Measurements from ENCODE around the gene DBI.

Gene DBI

DNA sequence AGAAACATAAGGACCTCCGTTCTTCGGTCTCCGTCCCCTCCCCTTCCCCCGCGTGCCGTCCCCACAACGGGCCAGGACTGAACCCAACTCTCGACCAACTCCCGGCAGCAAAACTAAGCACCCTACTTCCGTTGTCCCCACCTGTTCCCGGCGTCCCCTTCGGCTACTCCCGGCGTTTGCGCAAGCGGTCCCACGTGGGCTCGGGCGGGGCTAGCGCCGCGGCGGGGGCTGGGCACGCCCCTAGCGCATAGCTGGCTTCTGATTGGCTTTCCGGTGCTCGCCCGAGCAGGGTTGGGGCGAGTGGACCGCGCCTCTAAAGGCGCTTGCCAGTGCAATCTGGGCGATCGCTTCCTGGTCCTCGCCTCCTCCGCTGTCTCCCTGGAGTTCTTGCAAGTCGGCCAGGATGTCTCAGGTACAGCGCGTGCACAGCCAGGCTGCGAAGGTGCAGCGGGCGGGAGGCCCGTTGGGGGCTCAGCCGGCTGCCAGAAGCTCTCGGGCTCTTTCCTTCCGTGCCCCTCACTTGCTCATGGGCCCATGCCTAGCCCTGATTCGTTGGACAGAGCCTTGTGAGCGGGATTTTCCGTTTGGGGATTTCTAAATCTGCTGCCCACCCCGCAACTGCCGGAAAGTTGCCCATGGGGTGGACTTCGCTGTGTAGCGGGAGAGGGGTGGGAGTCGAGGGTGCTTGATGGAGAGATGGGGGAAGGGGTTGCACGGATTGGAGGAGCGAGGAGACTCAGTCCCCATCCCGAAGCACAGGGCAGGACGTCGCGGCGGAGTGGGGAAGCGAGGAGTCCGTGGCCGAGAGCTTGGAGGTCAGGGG lies at the start of gene DBI, which contains the start of gene C2orf76:
Gene DBI, plus strand, starts transcription at position 329 of the 823 bp plus-strand sequence. Its CDS starts 75 bp downstream, at position 404.
Gene C2orf76, minus strand, starts transcription at position 186 of the 823 bp plus-strand sequence. CDS start 26,875 bp downstream, outside the sequence.
- Histone ChIP-seq H3K4me1 (ENCODE audit: control insufficient read depth in 2 of 2, insufficient read depth in 2 of 2, low read length in 2 of 2) (peaks cover 20 to 31% of the 10 kb centered on the region in 2 donors), H3K9me3 (ENCODE audit: control insufficient read depth in 2 of 2, low read length in 2 of 2) (no peaks in the 10 kb centered on the region), H3K9ac (ENCODE audit: low read depth in 1 of 2, low read length in 2 of 2) (peak within 1 kb of the TSS; percentile 89 to 95), H3K27me3 (ENCODE audit: control insufficient read depth in 2 of 2, insufficient read depth in 2 of 2, low read length in 2 of 2) (no peaks in the 10 kb centered on the region), H3K27ac (ENCODE audit: low read depth in 2 of 2, low read length in 2 of 2) (peak within 1 kb of the TSS; percentile 90 to 93), H3K4me3 (ENCODE audit: low read length in 2 of 2) (peak within 1 kb of the TSS; percentile 93 to 99), H3K36me3 (ENCODE audit: control insufficient read depth in 2 of 2, insufficient read depth in 2 of 2, low read length in 2 of 2) (peaks cover 29 to 35% of the 10 kb centered on the region in 2 donors)

DNA sequence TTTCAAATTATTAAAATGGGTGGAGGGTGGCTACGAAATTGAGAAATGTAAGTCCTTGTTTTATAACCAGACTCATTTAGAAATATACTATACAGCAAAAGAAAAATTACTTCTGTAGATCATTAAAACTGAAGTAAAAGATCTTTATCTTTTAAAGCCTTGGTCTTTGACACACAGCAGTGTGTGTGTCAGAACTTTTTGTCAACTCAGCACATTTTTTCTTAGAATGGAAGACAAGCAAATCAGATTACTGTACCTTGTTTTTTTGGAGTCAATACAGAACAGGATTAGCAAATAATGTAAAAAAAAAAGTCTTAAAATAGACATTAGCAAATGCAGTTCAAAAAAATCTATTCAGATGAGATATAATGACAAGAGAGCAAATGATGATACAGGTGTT lies 49.2 kb upstream of the DBI start:
- Histone ChIP-seq H3K4me1 (ENCODE audit: control insufficient read depth in 2 of 2, insufficient read depth in 2 of 2, low read length in 2 of 2) (peaks cover 3 to 13% of the 10 kb centered on the region in 2 donors), H3K9me3 (ENCODE audit: control insufficient read depth in 2 of 2, low read length in 2 of 2) (no peaks in the 10 kb centered on the region), H3K4me3 (ENCODE audit: low read length in 2 of 2) (no peak overlapping the region), H3K9ac (ENCODE audit: low read depth in 1 of 2, low read length in 2 of 2) (no peak overlapping the region), H3K27me3 (ENCODE audit: control insufficient read depth in 2 of 2, insufficient read depth in 2 of 2, low read length in 2 of 2) (no peaks in the 10 kb centered on the region), H3K36me3 (ENCODE audit: control insufficient read depth in 2 of 2, insufficient read depth in 2 of 2, low read length in 2 of 2) (no peaks in the 10 kb centered on the region), H3K27ac (ENCODE audit: low read depth in 2 of 2, low read length in 2 of 2) (no peak overlapping the region)

DNA sequence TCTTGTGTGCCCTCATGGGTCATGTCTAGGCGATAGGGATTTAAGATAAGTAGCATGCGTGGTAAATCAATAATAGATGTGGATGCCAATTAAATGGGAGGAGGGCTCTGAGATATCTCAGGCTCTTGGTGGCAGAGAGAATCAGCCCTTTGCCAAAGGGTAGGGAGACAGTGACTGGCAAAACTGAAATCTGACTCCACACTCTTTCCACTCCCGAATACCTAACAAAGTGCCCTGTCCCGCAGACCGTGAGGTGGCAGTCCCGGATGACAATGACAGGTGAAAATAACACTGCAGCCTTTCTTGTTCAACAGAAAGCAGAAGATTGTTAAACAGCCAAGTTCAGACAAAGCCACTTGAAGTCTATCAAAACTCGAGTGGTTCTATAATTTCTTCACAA lies 47.2 kb upstream of the DBI start:
- Histone ChIP-seq H3K36me3 (ENCODE audit: control insufficient read depth in 2 of 2, insufficient read depth in 2 of 2, low read length in 2 of 2) (no peaks in the 10 kb centered on the region), H3K27ac (ENCODE audit: low read depth in 2 of 2, low read length in 2 of 2) (no peak overlapping the region), H3K4me1 (ENCODE audit: control insufficient read depth in 2 of 2, insufficient read depth in 2 of 2, low read length in 2 of 2) (peaks cover 0 to 14% of the 10 kb centered on the region in 2 donors), H3K4me3 (ENCODE audit: low read length in 2 of 2) (no peak overlapping the region), H3K9ac (ENCODE audit: low read depth in 1 of 2, low read length in 2 of 2) (no peak overlapping the region), H3K9me3 (ENCODE audit: control insufficient read depth in 2 of 2, low read length in 2 of 2) (no peaks in the 10 kb centered on the region), H3K27me3 (ENCODE audit: control insufficient read depth in 2 of 2, insufficient read depth in 2 of 2, low read length in 2 of 2) (no peaks in the 10 kb centered on the region)

DNA sequence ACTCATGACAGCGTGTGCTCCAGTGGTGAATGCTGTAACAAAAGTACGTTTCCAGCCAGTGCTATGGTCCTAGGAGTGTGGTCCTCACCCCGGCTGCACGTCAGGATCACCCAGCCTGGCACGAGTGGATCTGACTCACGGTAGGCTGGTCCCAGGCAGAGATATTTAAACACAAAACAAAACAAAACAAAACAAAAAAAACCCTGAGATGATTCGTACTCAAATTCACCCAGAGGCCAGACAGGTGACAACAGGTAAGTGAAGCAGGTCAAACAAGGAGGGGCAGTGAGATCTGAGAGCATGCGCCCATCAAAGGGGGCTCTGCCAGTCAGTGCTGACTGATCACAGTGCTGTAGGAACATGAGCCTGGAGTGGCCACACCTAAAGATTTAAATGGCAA lies 43.3 kb upstream of the DBI start:
- no peaks in the 10 kb centered on the region for H3K27me3 ChIP-seq (ENCODE audit: control insufficient read depth in 2 of 2, insufficient read depth in 2 of 2, low read length in 2 of 2)
- no peak overlapping the region for H3K9ac ChIP-seq (ENCODE audit: low read depth in 1 of 2, low read length in 2 of 2)
- no peak overlapping the region for H3K4me3 ChIP-seq (ENCODE audit: low read length in 2 of 2)
- H3K4me1 ChIP-seq (ENCODE audit: control insufficient read depth in 2 of 2, insufficient read depth in 2 of 2, low read length in 2 of 2): peaks cover 2 to 5% of the 10 kb centered on the region in 2 donors
- no peaks in the 10 kb centered on the region for H3K9me3 ChIP-seq (ENCODE audit: control insufficient read depth in 2 of 2, low read length in 2 of 2)
- no peaks in the 10 kb centered on the region for H3K36me3 ChIP-seq (ENCODE audit: control insufficient read depth in 2 of 2, insufficient read depth in 2 of 2, low read length in 2 of 2)
- H3K27ac ChIP-seq (ENCODE audit: low read depth in 2 of 2, low read length in 2 of 2): no peak overlapping the region

DNA sequence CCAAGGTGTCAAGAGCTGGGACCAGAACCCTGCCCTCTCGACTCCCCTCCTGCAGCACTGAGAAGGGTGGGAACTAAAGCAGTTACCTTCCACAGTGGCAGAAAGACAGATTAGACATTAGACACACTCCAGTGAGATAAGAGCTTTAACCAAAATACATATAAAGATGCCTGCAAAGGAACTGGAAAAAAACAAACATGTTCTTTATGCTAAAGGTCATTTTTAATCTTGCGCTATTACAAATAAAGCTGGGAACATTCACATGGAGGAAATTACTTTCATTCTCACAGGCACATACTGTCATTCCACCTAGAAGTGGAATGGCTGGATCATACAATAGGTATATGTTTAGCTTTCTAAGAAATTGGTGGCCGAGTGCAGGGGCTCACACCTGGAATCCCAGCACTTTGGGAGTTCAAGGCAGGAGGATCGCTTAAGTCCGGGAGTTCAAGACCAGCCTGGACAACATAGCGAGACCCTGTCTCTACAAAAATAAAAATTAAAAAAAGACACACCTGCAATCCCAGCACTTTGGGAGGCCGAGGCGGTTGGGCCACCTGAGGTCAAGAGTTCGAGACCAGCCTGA lies 42.0 kb upstream of the DBI start:
- no peaks in the 10 kb centered on the region for H3K9me3 ChIP-seq (ENCODE audit: control insufficient read depth in 2 of 2, low read length in 2 of 2)
- no peak overlapping the region for H3K9ac ChIP-seq (ENCODE audit: low read depth in 1 of 2, low read length in 2 of 2)
- peak overlapping the region in 1 of 2 donors; percentile 68 for H3K27ac ChIP-seq (ENCODE audit: low read depth in 2 of 2, low read length in 2 of 2)
- no peaks in the 10 kb centered on the region for H3K36me3 ChIP-seq (ENCODE audit: control insufficient read depth in 2 of 2, insufficient read depth in 2 of 2, low read length in 2 of 2)
- H3K4me3 ChIP-seq (ENCODE audit: low read length in 2 of 2): no peak overlapping the region
- peaks cover 2 to 5% of the 10 kb centered on the region in 2 donors for H3K4me1 ChIP-seq (ENCODE audit: control insufficient read depth in 2 of 2, insufficient read depth in 2 of 2, low read length in 2 of 2)
- H3K27me3 ChIP-seq (ENCODE audit: control insufficient read depth in 2 of 2, insufficient read depth in 2 of 2, low read length in 2 of 2): no peaks in the 10 kb centered on the region

DNA sequence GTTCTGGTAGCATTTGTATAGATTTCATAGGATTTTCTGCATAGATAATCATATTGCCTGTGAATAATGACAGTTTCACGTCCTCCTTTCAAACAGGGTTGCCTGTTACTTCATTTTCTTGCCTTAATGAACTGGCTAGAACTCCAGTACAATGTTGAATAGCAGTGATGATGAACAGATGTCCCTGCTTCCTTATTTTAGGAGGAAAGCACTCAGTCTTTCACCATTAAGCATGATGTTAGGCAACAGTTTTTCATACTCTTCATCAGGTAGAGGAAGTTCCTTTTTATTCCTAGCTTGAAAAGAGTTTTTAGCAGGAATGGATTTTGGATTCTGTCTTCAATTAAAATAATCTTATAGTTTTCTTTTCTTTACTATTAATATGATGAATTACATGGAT lies 39.8 kb upstream of the DBI start:
- no peaks in the 10 kb centered on the region for H3K36me3 ChIP-seq (ENCODE audit: control insufficient read depth in 2 of 2, insufficient read depth in 2 of 2, low read length in 2 of 2)
- peaks cover 2 to 5% of the 10 kb centered on the region in 2 donors for H3K4me1 ChIP-seq (ENCODE audit: control insufficient read depth in 2 of 2, insufficient read depth in 2 of 2, low read length in 2 of 2)
- H3K27ac ChIP-seq (ENCODE audit: low read depth in 2 of 2, low read length in 2 of 2): no peak overlapping the region
- no peaks in the 10 kb centered on the region for H3K27me3 ChIP-seq (ENCODE audit: control insufficient read depth in 2 of 2, insufficient read depth in 2 of 2, low read length in 2 of 2)
- no peak overlapping the region for H3K4me3 ChIP-seq (ENCODE audit: low read length in 2 of 2)
- no peaks in the 10 kb centered on the region for H3K9me3 ChIP-seq (ENCODE audit: control insufficient read depth in 2 of 2, low read length in 2 of 2)
- no peak overlapping the region for H3K9ac ChIP-seq (ENCODE audit: low read depth in 1 of 2, low read length in 2 of 2)

DNA sequence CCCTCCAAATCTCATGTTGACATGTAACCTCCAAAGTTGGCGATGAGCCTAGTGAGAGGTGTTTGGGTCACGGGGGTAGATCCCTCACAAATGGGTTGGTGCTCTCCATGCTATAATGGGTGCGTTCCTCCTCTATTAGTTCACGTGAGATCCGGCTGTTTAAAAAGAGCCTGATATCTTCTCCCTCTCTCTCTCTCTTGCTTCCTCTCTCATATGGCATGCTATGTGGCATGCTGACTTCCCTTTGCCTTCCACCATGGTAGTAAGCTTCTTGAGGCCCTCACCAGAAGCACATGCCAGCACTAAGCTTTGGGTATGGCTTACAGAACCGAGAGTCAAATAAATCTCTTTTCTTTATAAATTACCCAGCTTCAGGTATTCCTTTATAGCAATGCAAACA lies 39.3 kb upstream of the DBI start:
- H3K27me3 ChIP-seq (ENCODE audit: control insufficient read depth in 2 of 2, insufficient read depth in 2 of 2, low read length in 2 of 2): no peaks in the 10 kb centered on the region
- H3K9me3 ChIP-seq (ENCODE audit: control insufficient read depth in 2 of 2, low read length in 2 of 2): no peaks in the 10 kb centered on the region
- peaks cover 2 to 5% of the 10 kb centered on the region in 2 donors for H3K4me1 ChIP-seq (ENCODE audit: control insufficient read depth in 2 of 2, insufficient read depth in 2 of 2, low read length in 2 of 2)
- H3K36me3 ChIP-seq (ENCODE audit: control insufficient read depth in 2 of 2, insufficient read depth in 2 of 2, low read length in 2 of 2): no peaks in the 10 kb centered on the region
- no peak overlapping the region for H3K27ac ChIP-seq (ENCODE audit: low read depth in 2 of 2, low read length in 2 of 2)
- no peak overlapping the region for H3K4me3 ChIP-seq (ENCODE audit: low read length in 2 of 2)
- H3K9ac ChIP-seq (ENCODE audit: low read depth in 1 of 2, low read length in 2 of 2): no peak overlapping the region

DNA sequence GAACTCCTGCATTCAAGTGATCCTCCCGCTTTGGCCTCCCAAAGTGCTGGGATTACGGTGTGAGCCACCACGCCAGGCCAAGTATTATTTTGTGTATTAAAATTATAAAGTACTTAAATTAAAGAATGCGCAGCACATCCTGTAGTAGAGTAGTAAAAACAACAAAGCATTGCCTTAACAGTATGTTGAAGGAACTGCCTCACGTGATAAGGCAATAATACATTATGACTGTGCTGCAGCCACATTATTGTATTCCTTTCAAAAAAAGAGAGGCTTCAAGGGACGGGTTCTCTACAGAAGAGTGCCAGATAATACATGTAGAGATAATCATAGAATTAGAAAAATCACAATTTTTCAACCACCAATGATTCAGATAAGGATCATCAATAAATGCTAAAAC lies 33.8 kb upstream of the DBI start:
- Histone ChIP-seq H3K9ac (ENCODE audit: low read depth in 1 of 2, low read length in 2 of 2) (no peak overlapping the region), H3K9me3 (ENCODE audit: control insufficient read depth in 2 of 2, low read length in 2 of 2) (no peaks in the 10 kb centered on the region), H3K27ac (ENCODE audit: low read depth in 2 of 2, low read length in 2 of 2) (no peak overlapping the region), H3K27me3 (ENCODE audit: control insufficient read depth in 2 of 2, insufficient read depth in 2 of 2, low read length in 2 of 2) (no peaks in the 10 kb centered on the region), H3K4me3 (ENCODE audit: low read length in 2 of 2) (no peak overlapping the region), H3K36me3 (ENCODE audit: control insufficient read depth in 2 of 2, insufficient read depth in 2 of 2, low read length in 2 of 2) (no peaks in the 10 kb centered on the region), H3K4me1 (ENCODE audit: control insufficient read depth in 2 of 2, insufficient read depth in 2 of 2, low read length in 2 of 2) (no peaks in the 10 kb centered on the region)

DNA sequence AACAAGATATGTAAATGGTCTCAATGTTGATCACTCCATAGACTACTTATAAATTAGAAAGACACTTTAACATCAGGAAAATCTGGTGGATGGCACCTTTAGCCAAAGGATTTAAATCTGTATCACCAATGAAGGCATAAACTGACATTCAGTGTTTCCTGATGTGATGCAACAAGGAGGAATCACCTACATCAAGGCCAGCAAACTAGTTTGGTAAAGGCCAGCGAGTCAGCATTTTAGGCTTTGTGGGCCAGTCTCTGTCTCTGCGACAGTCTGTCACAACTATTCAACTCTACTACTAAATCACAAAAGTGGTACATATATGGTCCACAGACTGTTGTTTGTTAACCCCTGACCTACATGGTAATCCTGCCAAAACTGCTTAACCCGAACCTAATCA lies 33.4 kb upstream of the DBI start:
- Histone ChIP-seq H3K27ac (ENCODE audit: low read depth in 2 of 2, low read length in 2 of 2) (no peak overlapping the region), H3K4me1 (ENCODE audit: control insufficient read depth in 2 of 2, insufficient read depth in 2 of 2, low read length in 2 of 2) (no peaks in the 10 kb centered on the region), H3K9me3 (ENCODE audit: control insufficient read depth in 2 of 2, low read length in 2 of 2) (no peaks in the 10 kb centered on the region), H3K27me3 (ENCODE audit: control insufficient read depth in 2 of 2, insufficient read depth in 2 of 2, low read length in 2 of 2) (no peaks in the 10 kb centered on the region), H3K36me3 (ENCODE audit: control insufficient read depth in 2 of 2, insufficient read depth in 2 of 2, low read length in 2 of 2) (no peaks in the 10 kb centered on the region), H3K4me3 (ENCODE audit: low read length in 2 of 2) (no peak overlapping the region), H3K9ac (ENCODE audit: low read depth in 1 of 2, low read length in 2 of 2) (no peak overlapping the region)

DNA sequence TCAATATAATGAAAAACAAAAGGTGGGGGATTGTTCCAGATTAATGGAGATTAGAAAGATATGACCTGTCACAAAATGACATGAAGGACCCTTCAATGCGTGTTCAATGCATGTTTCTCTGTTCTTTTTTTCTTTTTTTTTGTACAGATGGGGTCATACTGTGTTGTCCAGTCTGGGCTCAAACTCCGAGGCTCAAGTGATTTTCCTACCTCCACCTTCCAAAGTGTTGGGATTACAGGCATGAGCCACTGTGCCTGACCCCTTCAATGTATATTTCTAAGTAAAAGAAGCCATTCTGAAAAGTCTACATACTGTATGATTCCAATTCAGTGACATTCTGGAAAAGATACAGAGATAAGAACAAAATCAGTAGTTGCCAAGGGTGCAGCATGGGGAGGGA lies 32.9 kb upstream of the DBI start:
- no peak overlapping the region for H3K27ac ChIP-seq (ENCODE audit: low read depth in 2 of 2, low read length in 2 of 2)
- no peaks in the 10 kb centered on the region for H3K27me3 ChIP-seq (ENCODE audit: control insufficient read depth in 2 of 2, insufficient read depth in 2 of 2, low read length in 2 of 2)
- H3K36me3 ChIP-seq (ENCODE audit: control insufficient read depth in 2 of 2, insufficient read depth in 2 of 2, low read length in 2 of 2): no peaks in the 10 kb centered on the region
- H3K9me3 ChIP-seq (ENCODE audit: control insufficient read depth in 2 of 2, low read length in 2 of 2): no peaks in the 10 kb centered on the region
- no peaks in the 10 kb centered on the region for H3K4me1 ChIP-seq (ENCODE audit: control insufficient read depth in 2 of 2, insufficient read depth in 2 of 2, low read length in 2 of 2)
- H3K9ac ChIP-seq (ENCODE audit: low read depth in 1 of 2, low read length in 2 of 2): no peak overlapping the region
- H3K4me3 ChIP-seq (ENCODE audit: low read length in 2 of 2): no peak overlapping the region
